IMR-90 (cell line): ENCODE measurements around the gene ATF5. TPM values are rescaled to one million over a fixed set of nuclear protein-coding genes. Genes with fewer than 3 reads are reported as not detected.

Experiments used
- ATAC-seq: fragments of 200-7000 bp; cut with Tn5 transposase; 2 replicates; pipeline ENCODE4 v1.9.1; 2020; ENCODE audit warnings: low read depth, mild to moderate bottlenecking, moderate library complexity
- BruUV-seq: library from RNA; stranded (reverse); fragments of 400-500 nt; replicated peaks from 2 replicates; lab custom pipeline; 2021; lab: Mats Ljungman, UMichigan
- CTCF ChIA-PET: fragments of 300-600 bp; formaldehyde crosslinking; extraction: SDS; loops from one replicate; lab custom pipeline; 2021; ENCODE audit warnings: antibody characterized with exemption; lab: Yijun Ruan, JAX
- POLR2A ChIA-PET: fragments of 300-600 bp; sonication (Branson Sonifier 250); formaldehyde crosslinking; loops from one replicate; lab custom pipeline; 2022; ENCODE audit warnings: antibody characterized with exemption; ENCODE audit not compliant: unreplicated experiment; lab: Charles Lee
- DNase-seq: peaks from one replicate; pipeline ENCODE4 v3.0.0; 2013
- H2AFZ ChIP-seq: replicated peaks from 2 replicates; pipeline ENCODE3; 2013; ENCODE audit warnings: low read length, mild to moderate bottlenecking; ENCODE audit not compliant: poor library complexity
- H2AK5ac ChIP-seq: 2 replicates; pipeline ENCODE4 v1.6.1; 2013; ENCODE audit warnings: low read depth, low read length, inconsistent platforms
- H2AK9ac ChIP-seq: replicated peaks from 2 replicates; pipeline ENCODE3; 2013; ENCODE audit warnings: mild to moderate bottlenecking, low read depth, low read length, moderate library complexity; ENCODE audit not compliant: poor library complexity
- H2BK120ac ChIP-seq: 2 replicates; pipeline ENCODE4 v1.6.1; 2013; ENCODE audit warnings: low read depth, low read length, inconsistent platforms
- H2BK15ac ChIP-seq: 3 replicates; pipeline ENCODE4 v1.6.1; 2013; ENCODE audit warnings: low read depth, low read length, inconsistent platforms
- H2BK20ac ChIP-seq: 2 replicates; pipeline ENCODE4 v1.6.1; 2013; ENCODE audit warnings: low read depth, mild to moderate bottlenecking, inconsistent platforms, low read length, moderate library complexity
- H2BK5ac ChIP-seq: 2 replicates; pipeline ENCODE4 v1.6.1; 2013; ENCODE audit warnings: mild to moderate bottlenecking, low read depth, low read length, inconsistent platforms; ENCODE audit not compliant: poor library complexity, severe bottlenecking
- H3K14ac ChIP-seq: replicated peaks from 2 replicates; pipeline ENCODE4 v1.6.1; 2013; ENCODE audit warnings: low read depth, low read length, inconsistent platforms
- H3K18ac ChIP-seq: 2 replicates; pipeline ENCODE4 v1.6.1; 2013; ENCODE audit warnings: low read depth, low read length, control low read depth
- H3K23ac ChIP-seq: 2 replicates; pipeline ENCODE4 v1.6.1; 2013; ENCODE audit warnings: low read depth, low read length, inconsistent platforms
- H3K27ac ChIP-seq: 2 replicates; pipeline ENCODE4 v1.5.1; 2013; ENCODE audit warnings: mild to moderate bottlenecking, control low read depth, low read length; ENCODE audit not compliant: insufficient read depth
- H3K27me3 ChIP-seq: 2 replicates; pipeline ENCODE4 v1.6.1; 2013; ENCODE audit warnings: low read length; ENCODE audit not compliant: control insufficient read depth, insufficient read depth
- H3K36me3 ChIP-seq: 2 replicates; pipeline ENCODE4 v1.6.1; 2013; ENCODE audit warnings: low read length, mixed read lengths; ENCODE audit not compliant: control insufficient read depth, insufficient read depth
- H3K4ac ChIP-seq: 2 replicates; pipeline ENCODE4 v1.6.1; 2013; ENCODE audit warnings: low read depth, low read length, inconsistent platforms
- H3K4me1 ChIP-seq: 2 replicates; pipeline ENCODE4 v1.6.1; 2013; ENCODE audit warnings: low read length, mixed read lengths; ENCODE audit not compliant: control insufficient read depth, insufficient read depth
- H3K4me2 ChIP-seq: 2 replicates; pipeline ENCODE4 v1.6.1; 2013; ENCODE audit warnings: low read depth, mild to moderate bottlenecking, control low read depth, low read length, moderate library complexity
- H3K4me3 ChIP-seq: 2 replicates; pipeline ENCODE4 v1.5.1; 2013; ENCODE audit warnings: low read depth, mild to moderate bottlenecking, control low read depth, low read length, moderate library complexity; ENCODE audit not compliant: insufficient read depth
- H3K56ac ChIP-seq: 2 replicates; pipeline ENCODE4 v1.6.1; 2013; ENCODE audit warnings: low read length, inconsistent platforms; ENCODE audit not compliant: insufficient read depth; ENCODE audit errors: extremely low read depth
- H3K79me1 ChIP-seq, 2 experiments: 2 replicates each; pipeline ENCODE4 v1.6.1; 2013; ENCODE audit warnings: low read length in 2 of 2, inconsistent platforms in 1 of 2, low read depth in 1 of 2
- H3K9ac ChIP-seq: 2 replicates; pipeline ENCODE4 v1.6.1; 2013; ENCODE audit warnings: low read depth, low read length, control low read depth
- H3K9me1 ChIP-seq: 2 replicates; pipeline ENCODE4 v1.6.1; 2013; ENCODE audit warnings: low read length, inconsistent platforms; ENCODE audit not compliant: insufficient read depth
- H3K9me3 ChIP-seq: 2 replicates; pipeline ENCODE4 v1.6.1; 2013; ENCODE audit warnings: low read length; ENCODE audit not compliant: control insufficient read depth, insufficient read depth
- H4K20me1 ChIP-seq: 2 replicates; pipeline ENCODE4 v1.6.1; 2013; ENCODE audit warnings: low read length, inconsistent platforms; ENCODE audit not compliant: insufficient read depth
- H4K5ac ChIP-seq: 2 replicates; pipeline ENCODE4 v1.6.1; 2013; ENCODE audit warnings: mild to moderate bottlenecking, low read depth, low read length, control low read depth
- H4K8ac ChIP-seq, 2 experiments: 2 replicates each; pipeline ENCODE4 v1.6.1; 2013; ENCODE audit warnings: low read depth in 2 of 2, low read length in 2 of 2, control low read depth in 1 of 2, inconsistent platforms in 1 of 2
- H4K91ac ChIP-seq: 2 replicates; pipeline ENCODE4 v1.6.1; 2013; ENCODE audit warnings: low read depth, low read length, inconsistent platforms; ENCODE audit not compliant: insufficient read depth
- BHLHE40 ChIP-seq: fragments of 150-350 bp; IDR thresholded peaks from 2 replicates; pipeline ENCODE4 v1.6.1; 2016; ENCODE audit warnings: mild to moderate bottlenecking, low read depth, low read length
- CHD1 ChIP-seq: IDR thresholded peaks from 2 replicates; pipeline ENCODE4 v1.6.1; 2012; ENCODE audit warnings: low read depth, low read length, improper control_type of control experiment
- ELK1 ChIP-seq: fragments of 150-350 bp; IDR thresholded peaks from 2 replicates; pipeline ENCODE4 v1.6.1; 2016; ENCODE audit warnings: low read depth, mild to moderate bottlenecking, low read length, moderate library complexity, borderline replicate concordance
- FOS ChIP-seq: fragments of 150-350 bp; IDR thresholded peaks from 2 replicates; pipeline ENCODE4 v1.6.1; 2016; ENCODE audit warnings: low read depth, low read length
- MAFK ChIP-seq: IDR thresholded peaks from 2 replicates; pipeline ENCODE4 v1.6.1; 2012; ENCODE audit warnings: low read depth, low read length, improper control_type of control experiment
- MAZ ChIP-seq: IDR thresholded peaks from 2 replicates; pipeline ENCODE4 v1.6.1; 2012; ENCODE audit warnings: low read depth, mild to moderate bottlenecking, low read length, improper control_type of control experiment, moderate library complexity, borderline replicate concordance
- NFE2L2 ChIP-seq: fragments of 150-350 bp; IDR thresholded peaks from 2 replicates; pipeline ENCODE4 v1.6.1; 2016; ENCODE audit warnings: low read depth, mild to moderate bottlenecking, low read length
- POLR2A ChIP-seq: IDR thresholded peaks from 2 replicates; pipeline ENCODE4 v1.6.1; 2012; ENCODE audit warnings: mild to moderate bottlenecking, low read depth, low read length
- RAD21 ChIP-seq: IDR thresholded peaks from 2 replicates; pipeline ENCODE4 v1.6.1; 2012; ENCODE audit warnings: low read length, improper control_type of control experiment
- RCOR1 ChIP-seq: IDR thresholded peaks from 2 replicates; pipeline ENCODE4 v1.6.1; 2012; ENCODE audit warnings: mild to moderate bottlenecking, low read length, improper control_type of control experiment; ENCODE audit not compliant: insufficient replicate concordance
- RFX5 ChIP-seq: IDR thresholded peaks from 2 replicates; pipeline ENCODE4 v1.8.0; 2012; ENCODE audit warnings: low read depth, mild to moderate bottlenecking, low read length, moderate library complexity
- whole genome bisulfite sequencing, 2 experiments: methylation state at CpG; one replicate each; pipeline versions ENCODE4 v1.1.5 to v1.1.7; 2013; ENCODE audit warnings: missing lambda C conversion rate in 2 of 2; ENCODE audit not compliant: insufficient read length in 1 of 2; ENCODE audit errors: extremely low coverage in 2 of 2; 5-methylcytosine and 5-hydroxymethylcytosine counted together
- dilution Hi-C: fragments of 300-500 bp; cut with HindIII; formaldehyde crosslinking; loops from one replicate; pipeline ENCODE4 v1.14.3; 2018; ENCODE audit warnings: low sequenced_read_pairs; ENCODE audit not compliant: unreplicated experiment
- in situ Hi-C: fragments of 300-500 bp; cut with MboI; formaldehyde crosslinking; loops from 3 replicates; pipeline ENCODE4 v1.14.3; 2019; ENCODE audit warnings: low sequenced_read_pairs, inconsistent platforms, mixed read lengths
- intact Hi-C: fragments of 100-400 bp; cut with micrococcal nuclease; formaldehyde crosslinking; loops from 2 replicates; pipeline ENCODE4 v1.10.0; 2022
- polyA plus RNA-seq, 3 experiments: library from polyadenylated mRNA; depleted of rRNA; stranded (reverse); fragments of >200 nt; gene quantifications; 2 replicates each; pipeline ENCODE4 v1.2.3, GENCODE V29; 2012; ENCODE audit warnings: low replicate concordance in 1 of 3
- total RNA-seq: library from RNA; depleted of rRNA; stranded (reverse); fragments of >200 nt; gene quantifications from 2 replicates; pipeline ENCODE4 v1.2.3, GENCODE V29; 2012

The ATF5 gene
- total and polyA plus RNA-seq, 2 of the 4 experiments (the other 2 are of a cell fraction) = 2.7 to 15.7 TPM

GRCh38 chr19:49975051-49975450 lies 46.0 kb downstream of the ATF5 start:
- Histone ChIP-seq H3K79me1 (no peaks in the 10 kb centered on the region), H2AFZ (no peak overlapping the region), H4K8ac (no peak overlapping the region), H3K36me3 (peaks cover 17% of the 10 kb centered on the region), H3K4me1 (no peaks in the 10 kb centered on the region), H3K56ac (no peak overlapping the region), H3K4me3 (no peak overlapping the region), H4K5ac (no peak overlapping the region), H2BK5ac (no peak overlapping the region), H3K23ac (no peak overlapping the region), H4K20me1 (no peaks in the 10 kb centered on the region; the same call in 1 of the 2 replicates), H3K27ac (no peak overlapping the region), H3K9me3 (no peaks in the 10 kb centered on the region), H2BK120ac (no peak overlapping the region), H4K91ac (no peak overlapping the region), H3K27me3 (peaks cover 2% of the 10 kb centered on the region; the same call in 1 of the 2 replicates), H2BK20ac (no peak overlapping the region), H3K4me2 (no peak overlapping the region), H2AK9ac (no peak overlapping the region), H3K9ac (no peak overlapping the region), H2BK15ac (no peak overlapping the region), H3K14ac (no peak overlapping the region), H3K4ac (no peak overlapping the region), H2AK5ac (no peak overlapping the region), H3K18ac (no peak overlapping the region), H3K9me1 (peaks cover 3% of the 10 kb centered on the region; the same call in 1 of the 2 replicates)
- intact Hi-C loops = no loop called here
- ChIA-PET POLR2A (no interaction called here), CTCF (no interaction called here)
- 88% methylated on average over 3 of the region's 7 CpGs; no CpG with 5 or more reads in 1 of the 2 experiments for WGBS, 2 experiments
- BruUV-seq = no TSS peak
- no peak for ATAC-seq
- no peak for DNase-seq
- in situ Hi-C loops = no loop called here
- TF ChIP-seq BHLHE40 (no peak), RAD21 (no peak), CHD1 (no peak), RCOR1 (no peak), NFE2L2 (no peak), POLR2A (no peak), RFX5 (no peak), ELK1 (no peak), MAFK (no peak), MAZ (no peak), FOS (no peak)
- dilution Hi-C loops = no loop called here
